GM12878 (cell line): ENCODE results near the gene GALNTL6. TPM values are rescaled to one million over a fixed set of nuclear protein-coding genes. Genes with fewer than 3 reads are reported as not detected.

Experiments
- ATAC-seq: fragments of 200-7000 bp; cut with Tn5 transposase; 3 replicates; pipeline ENCODE4 v1.9.1; 2020; ENCODE audit warnings: mild to moderate bottlenecking, moderate library complexity
- BruUV-seq: library from RNA; stranded (reverse); fragments of 400-500 nt; replicated peaks from 2 replicates; lab custom pipeline; 2021; lab: Mats Ljungman, UMichigan
- CTCF ChIA-PET: fragments of 300-600 bp; sonication (Branson Sonifier 250); formaldehyde crosslinking; extraction: SDS; loops from one replicate; lab custom pipeline; 2021; ENCODE audit warnings: inconsistent platforms; lab: Yijun Ruan, JAX
- POLR2A ChIA-PET: fragments of 350-600 bp; formaldehyde crosslinking; extraction: SDS; loops from one replicate; lab custom pipeline; 2021; ENCODE audit warnings: inconsistent platforms; lab: Charles Lee
- RAD21 ChIA-PET: fragments of 300-600 bp; sonication (Branson Sonifier 250); formaldehyde crosslinking; loops from one replicate; lab custom pipeline; 2023; ENCODE audit warnings: antibody characterized with exemption; ENCODE audit not compliant: unreplicated experiment; lab: Charles Lee
- SMC1A ChIA-PET: fragments of 300-600 bp; sonication (Branson Sonifier 250); formaldehyde crosslinking; loops from one replicate; lab custom pipeline; 2023; ENCODE audit not compliant: unreplicated experiment, uncharacterized antibody; lab: Charles Lee
- DNase-seq: peaks from one replicate; pipeline ENCODE4 v3.0.0-alpha.2; 2011; ENCODE audit warnings: low read depth, low spot score
- FAIRE-seq: peaks from 3 replicates; lab custom pipeline; 2011; peaks lifted over from hg19 to GRCh38; lab: Jason Lieb, UNC
- H2AFZ ChIP-seq: 2 replicates; pipeline ENCODE4 v1.6.0; 2011; ENCODE audit warnings: low read depth, low read length, control low read depth; ENCODE audit not compliant: control insufficient read depth
- H3K27ac ChIP-seq: 2 replicates; pipeline ENCODE4 v1.5.1; 2011; ENCODE audit warnings: control low read depth; ENCODE audit not compliant: control insufficient read depth, insufficient read depth
- H3K27me3 ChIP-seq, 2 experiments: replicated peaks in 1 of 2; 2 replicates each; pipeline versions ENCODE4 v1.6.0 to v1.6.1; 2011; ENCODE audit warnings: low read length in 1 of 2; ENCODE audit not compliant: control insufficient read depth in 2 of 2, insufficient read depth in 2 of 2
- H3K36me3 ChIP-seq, 2 experiments: 2 replicates each; pipeline ENCODE4 v1.5.1; 2011; ENCODE audit warnings: low read length in 1 of 2; ENCODE audit not compliant: control insufficient read depth in 2 of 2, insufficient read depth in 2 of 2
- H3K4me1 ChIP-seq: 2 replicates; pipeline ENCODE4 v1.6.1; 2011; ENCODE audit warnings: mild to moderate bottlenecking, low read length, moderate library complexity, mixed read lengths; ENCODE audit not compliant: control insufficient read depth, insufficient read depth
- H3K4me2 ChIP-seq: 2 replicates; pipeline ENCODE4 v1.6.0; 2011; ENCODE audit warnings: control low read depth; ENCODE audit not compliant: control insufficient read depth, insufficient read depth
- H3K4me3 ChIP-seq: fragments of 200-600 bp; sonication (generic); 2 replicates; pipeline ENCODE4 v1.5.1; 2016
- H3K79me2 ChIP-seq: 2 replicates; pipeline ENCODE4 v1.6.0; 2011; ENCODE audit warnings: low read length; ENCODE audit not compliant: control insufficient read depth, insufficient read depth
- H3K9ac ChIP-seq: 2 replicates; pipeline ENCODE4 v1.8.0; 2011; ENCODE audit warnings: low read length, control low read depth, mixed read lengths; ENCODE audit not compliant: control insufficient read depth, insufficient read depth
- H3K9me3 ChIP-seq: replicated peaks from 3 replicates; pipeline ENCODE4 v1.5.1; 2011; ENCODE audit warnings: mild to moderate bottlenecking, low read length; ENCODE audit not compliant: control insufficient read depth, insufficient read depth
- H4K20me1 ChIP-seq: 2 replicates; pipeline ENCODE4 v1.6.0; 2011; ENCODE audit not compliant: control insufficient read depth, insufficient read depth
- BCL3 ChIP-seq: IDR thresholded peaks from 2 replicates; pipeline ENCODE4 v1.6.1; 2011; ENCODE audit warnings: borderline replicate concordance, low read depth, mild to moderate bottlenecking, moderate library complexity, low read length; ENCODE audit not compliant: insufficient read depth, poor library complexity, severe bottlenecking
- CHD2 ChIP-seq: IDR thresholded peaks from 2 replicates; pipeline ENCODE4 v1.6.1; 2011; ENCODE audit warnings: low read depth, low read length, improper control_type of control experiment, borderline replicate concordance
- CREM ChIP-seq: IDR thresholded peaks from 2 replicates; pipeline ENCODE4 v1.6.1; 2014; ENCODE audit warnings: antibody characterized with exemption, low read depth
- CTCF ChIP-seq, 3 experiments: IDR thresholded peaks in 2 of 3; conservative IDR thresholded peaks in 1 of 3; 2 replicates each; pipeline ENCODE4 v1.5.1; 2011; ENCODE audit warnings: low read depth in 3 of 3, low read length in 3 of 3, mild to moderate bottlenecking in 3 of 3, control low read depth in 2 of 3, moderate library complexity in 2 of 3, inconsistent platforms in 1 of 3, mixed read lengths in 1 of 3; ENCODE audit not compliant: control insufficient read depth in 2 of 3, insufficient read depth in 1 of 3; ENCODE audit errors: extremely low read depth in 1 of 3
- EP300 ChIP-seq, 2 experiments: fragments of 150-350 bp in 1 of 2; IDR thresholded peaks; 2 replicates each; pipeline ENCODE4 v1.6.1; 2011 to 2012; ENCODE audit warnings: low read depth in 2 of 2, low read length in 2 of 2, borderline replicate concordance in 1 of 2, improper control_type of control experiment in 1 of 2, inconsistent platforms in 1 of 2; ENCODE audit not compliant: control insufficient read depth in 1 of 2
- HCFC1 ChIP-seq: fragments of 150-350 bp; IDR thresholded peaks from 2 replicates; pipeline ENCODE4 v1.6.1; 2014; ENCODE audit warnings: low read length
- IRF3 ChIP-seq: fragments of 450-650 bp; IDR thresholded peaks from 2 replicates; pipeline ENCODE4 v1.6.1; 2014; ENCODE audit warnings: mild to moderate bottlenecking
- NRF1 ChIP-seq: conservative IDR thresholded peaks from 2 replicates; pipeline ENCODE4 v1.6.1; 2011; ENCODE audit warnings: mild to moderate bottlenecking, low read depth, low read length, improper control_type of control experiment
- PAX5 ChIP-seq: IDR thresholded peaks from 2 replicates; pipeline ENCODE4 v1.6.1; 2011; ENCODE audit warnings: low read depth, low read length, borderline replicate concordance
- PML ChIP-seq: IDR thresholded peaks from 2 replicates; pipeline ENCODE4 v1.6.1; 2012; ENCODE audit warnings: low read length, inconsistent platforms
- SMC3 ChIP-seq: IDR thresholded peaks from 2 replicates; pipeline ENCODE4 v1.6.1; 2011; ENCODE audit warnings: low read length, improper control_type of control experiment, borderline replicate concordance
- WRNIP1 ChIP-seq: IDR thresholded peaks from 2 replicates; pipeline ENCODE4 v1.6.1; 2011; ENCODE audit warnings: low read depth, low read length, improper control_type of control experiment, borderline replicate concordance
- ZNF622 ChIP-seq: fragments of 450-650 bp; IDR thresholded peaks from 2 replicates; pipeline ENCODE4 v1.6.1; 2017; ENCODE audit warnings: mild to moderate bottlenecking, inconsistent platforms
- WGBS: methylation state at CpG from one replicate; pipeline ENCODE4 v1.1.6; 2016; ENCODE audit warnings: low lambda C conversion rate; ENCODE audit not compliant: insufficient replicate concordance, insufficient coverage; ENCODE audit errors: missing lambda C conversion rate; 5-methylcytosine and 5-hydroxymethylcytosine counted together
- in situ Hi-C: fragments of 300-500 bp; cut with MboI; formaldehyde crosslinking; loops from 9 replicates; pipeline ENCODE4 v1.14.3; 2018; ENCODE audit warnings: mixed read lengths
- intact Hi-C: fragments of 100-400 bp; cut with micrococcal nuclease; formaldehyde crosslinking; loops from one replicate; pipeline ENCODE4 v1.14.2; 2022; ENCODE audit not compliant: unreplicated experiment
- polyA plus RNA-seq, 11 experiments: library from polyadenylated mRNA; depleted of rRNA in 4 of 11; unstranded in 6 of 11; stranded (reverse) in 5 of 11; fragments of >200 nt; fragmentation: Nextera tagmentation in 4 of 11; fragmentation: Illumina TruSeq in 1 of 11; extraction: Ambion mirVana in 4 of 11; extraction: Trizol in 1 of 11; gene quantifications; 1 replicate in 1 of 11; 2 replicates in 10 of 11; pipeline versions ENCODE4 v1.2.1 to v1.2.3, GENCODE V29; 2011 to 2016; ENCODE audit warnings: inconsistent platforms in 2 of 11, missing spikeins in 2 of 11, low read depth in 1 of 11
- total RNA-seq, 4 experiments: library from RNA; depleted of rRNA in 3 of 4; stranded (reverse); fragments of >200 nt in 3 of 4; fragmentation: Illumina TruSeq in 1 of 4; extraction: Trizol in 1 of 4; gene quantifications; 2 replicates each; pipeline versions ENCODE4 v1.2.1 to v1.2.3, GENCODE V29; 2013 to 2021

GALNTL6 gene
- total and polyA plus RNA-seq, 10 of the 15 experiments (the other 5 are each of a cell fraction or from before 2014, with no cell fraction given) = 0.01 to 0.29 TPM; not detected in 8

GRCh38 chr4:172225457-172225856 lies 412.3 kb downstream of the GALNTL6 start:
- Histone ChIP-seq H4K20me1 (no peaks in the 10 kb centered on the region), H3K36me3 (no peaks in the 10 kb centered on the region), H3K4me3 (no peak overlapping the region), H3K27me3 (no peaks in the 10 kb centered on the region), H3K9ac (no peak overlapping the region), H3K4me2 (no peak overlapping the region), H3K79me2 (no peaks in the 10 kb centered on the region), H3K4me1 (no peaks in the 10 kb centered on the region), H3K27ac (no peak overlapping the region), H2AFZ (no peak overlapping the region), H3K9me3 (no peaks in the 10 kb centered on the region)
- FAIRE-seq (no peak), DNase-seq (no peak), ATAC-seq (no peak)
- intact Hi-C loops (no loop called here), in situ Hi-C loops (no loop called here)
- CTCF ChIA-PET = no interaction called here
- WGBS = 57% methylated on average over 5 of the region's 5 CpGs
- BruUV-seq = no TSS peak
- TF ChIP-seq BCL3 = no peak
- no peak for TF ChIP-seq CHD2
- TF ChIP-seq CTCF (IDR thresholded peaks at IDR 0.05 in 2 of 3, conservative IDR thresholded peaks at IDR 0.05 in 1 of 3; ENCODE audit: control insufficient read depth in 2 of 3, extremely low read depth in 1 of 3, insufficient read depth in 1 of 3, low read depth in 3 of 3, low read length in 3 of 3) = no peak
- no peak for TF ChIP-seq WRNIP1
- no peak for TF ChIP-seq ZNF622
- TF ChIP-seq EP300 (IDR thresholded peaks at IDR 0.05; ENCODE audit: borderline replicate concordance in 1 of 2, control insufficient read depth in 1 of 2, low read depth in 2 of 2, low read length in 2 of 2) = no peak
- no peak for TF ChIP-seq SMC3
- TF ChIP-seq IRF3 = no peak
- TF ChIP-seq PML = no peak
- TF ChIP-seq HCFC1 = no peak
- TF ChIP-seq CREM = no peak
- no peak for TF ChIP-seq NRF1
- no peak for TF ChIP-seq PAX5
- SMC1A ChIA-PET = no interaction called here
- POLR2A ChIA-PET = no interaction called here
- RAD21 ChIA-PET = no interaction called here
